Fibroblast of skin of left quadriceps (primary cell): Measurements from ENCODE around the gene TMEM185B.
"Not testable (repeated sequence)": the region's sequence is repeated elsewhere in the genome, so short reads cannot be mapped to it uniquely, and the experiment has no call there.

ENCODE experiments used
- DNase-seq, 2 experiments: peaks; one replicate each; pipeline ENCODE4 v3.0.0-alpha.2; 2013; ENCODE audit warnings: low read depth in 2 of 2

The TMEM185B gene

GRCh38 chr2:120208381-120209353 is 14.5 kb downstream of the TMEM185B start:
- no peak for DNase-seq

GRCh38 chr2:120206022-120206581 is 17.1 kb downstream of the TMEM185B start:
- no peak for DNase-seq

GRCh38 chr2:120204945-120205670 is 18.1 kb downstream of the TMEM185B start:
- DNase-seq, result no peak

- no peak for DNase-seq
These were observed 18.8 kb downstream of the TMEM185B start for GRCh38 chr2:120204417-120204816.

- DNase-seq, result no peak
These were observed 19.2 kb downstream of the TMEM185B start for GRCh38 chr2:120204022-120204405.

- DNase-seq, result no peak
These were observed 19.8 kb downstream of the TMEM185B start for GRCh38 chr2:120203251-120204021.

- not testable (repeated sequence) for DNase-seq
These were observed 23.3 kb downstream of the TMEM185B start for GRCh38 chr2:120199817-120200459.

GRCh38 chr2:120195553-120195952 is 27.6 kb downstream of the TMEM185B start:
- no peak for DNase-seq

GRCh38 chr2:120192280-120192679 is 30.9 kb downstream of the TMEM185B start:
- no peak for DNase-seq

- no peak for DNase-seq
These were observed 34.0 kb downstream of the TMEM185B start for GRCh38 chr2:120189189-120189588.

- DNase-seq, result no peak
These were observed 41.1 kb downstream of the TMEM185B start for GRCh38 chr2:120182019-120182560.

GRCh38 chr2:120180066-120180465 is 43.1 kb downstream of the TMEM185B start:
- no peak for DNase-seq

GRCh38 chr2:120179396-120179795 is 43.8 kb downstream of the TMEM185B start:
- DNase-seq, result no peak

- DNase-seq, result no peak
These were observed 45.2 kb downstream of the TMEM185B start for GRCh38 chr2:120177973-120178372.

- DNase-seq, result no peak
These were observed 46.1 kb downstream of the TMEM185B start for GRCh38 chr2:120177001-120177621.

- DNase-seq, result no peak
These were observed 46.7 kb downstream of the TMEM185B start for GRCh38 chr2:120176526-120176925.

- DNase-seq, result peak; percentile 43 to 48
These were observed 48.1 kb downstream of the TMEM185B start for GRCh38 chr2:120174963-120175581.
